Adrenal gland (tissue), 12 donors: ENCODE data around the gene GABPB2. TPM values are rescaled to one million over a fixed set of nuclear protein-coding genes. Genes with fewer than 3 reads are reported as not detected.
A peak's percentile ranks its signal among the peaks of the same experiment; 100 is the strongest.

Experiments
- DNase-seq, 7 donors: peaks; one replicate each; pipeline ENCODE4 v3.0.0-alpha.2; 2019 to 2020
- H3K27ac ChIP-seq, 5 donors: fragments of 200-600 bp; sonication (generic) in 4 of 5; 1 replicate in 3 of 5; 2 replicates in 2 of 5; pipeline versions ENCODE4 v1.5.1 to v1.8.0; 2016 to 2020; ENCODE audit warnings: mild to moderate bottlenecking in 1 of 5
- H3K27me3 ChIP-seq: fragments of 200-600 bp; 2 replicates; pipeline ENCODE4 v1.8.0; 2021
- H3K36me3 ChIP-seq, 2 donors: fragments of 200-600 bp; replicated peaks in 1 of 2; 1 replicate in 1 of 2; 2 replicates in 1 of 2; pipeline versions ENCODE4 v1.5.1 to v1.8.0; 2018 to 2022
- H3K4me1 ChIP-seq, 2 donors: fragments of 200-600 bp; replicated peaks in 1 of 2; 1 replicate in 1 of 2; 2 replicates in 1 of 2; pipeline versions ENCODE4 v1.5.1 to v1.8.0; 2018 to 2021
- H3K4me3 ChIP-seq, 4 donors: fragments of 200-600 bp; sonication (generic) in 3 of 4; one replicate each; pipeline ENCODE4 v1.5.1; 2016 to 2018
- H3K9me3 ChIP-seq, 3 donors: fragments of 200-600 bp; sonication (generic) in 1 of 3; replicated peaks in 1 of 3; 1 replicate in 2 of 3; 2 replicates in 1 of 3; pipeline versions ENCODE4 v1.5.1 to v1.8.0; 2016 to 2021
- CTCF ChIP-seq, 6 experiments: fragments of 450-650 bp in 4 of 6; fragments of 200-600 bp in 2 of 6; sonication (generic) in 1 of 6; IDR thresholded peaks; 1 replicate in 5 of 6; 2 replicates in 1 of 6; pipeline versions ENCODE4 v1.5.1 to v1.8.0; 2016 to 2021; ENCODE audit warnings: antibody characterized with exemption in 6 of 6, mild to moderate bottlenecking in 2 of 6, moderate library complexity in 1 of 6
- POLR2A ChIP-seq, 2 donors: fragments of 450-650 bp; IDR thresholded peaks; one replicate each; pipeline ENCODE4 v1.6.1; 2017; ENCODE audit warnings: antibody characterized with exemption in 2 of 2, mild to moderate bottlenecking in 2 of 2, moderate library complexity in 1 of 2
- WGBS, 4 donors: extraction: QIAGEN DNeasy Blood & Tissue Kit in 2 of 4; methylation state at CpG; one replicate each; pipeline versions ENCODE4 v1.1.5 to v1.1.7; 2013 to 2017; 5-methylcytosine and 5-hydroxymethylcytosine counted together
- intact Hi-C, 2 donors: fragments of 100-400 bp; cut with DNase I; formaldehyde crosslinking; loops; one replicate each; pipeline versions ENCODE4 v1.14.1 to v1.15.0; 2022 to 2023
- polyA plus RNA-seq, 3 donors: library from polyadenylated mRNA; stranded (reverse); fragments of 200-250 nt in 2 of 3; fragments of 350-450 nt in 1 of 3; fragmentation: Illumina TruSeq in 1 of 3; extraction: RNeasy Lipid Tissue Mini Kit (QIAGEN cat#74804) in 1 of 3; gene quantifications; one replicate each; pipeline ENCODE4 v1.2.3, GENCODE V29; 2013 to 2014
- total RNA-seq, 9 donors: library from RNA; depleted of rRNA in 4 of 9; stranded (reverse); fragments of >200 nt in 4 of 9; fragments of 120-200 nt in 1 of 9; fragmentation: NEBNext Ultra II Directional in 1 of 9; extraction: Animal tissue kit (Norgen Biotek cat#: 25700) in 1 of 9; gene quantifications; one replicate each; pipeline versions ENCODE4 v1.1.0 to v1.2.4, GENCODE V29; 2013 to 2023
- donor health status: healthy with polysubstance abuse.
- donor health status: Bipolar disorder and iron deficiency.
- donor health status: DM: yes; HTN: yes; CAD: no.
- donor health status: DM: no; HTN: no; CAD: no.
- donor health status: DM: no; HTN: no; CAD: no.
- donor health status: DM: yes; HTN: yes; CAD: no.

Gene GABPB2
- total and polyA plus RNA-seq, 12 donors = 8.3 to 37.1 (median 12.0) TPM

DNA sequence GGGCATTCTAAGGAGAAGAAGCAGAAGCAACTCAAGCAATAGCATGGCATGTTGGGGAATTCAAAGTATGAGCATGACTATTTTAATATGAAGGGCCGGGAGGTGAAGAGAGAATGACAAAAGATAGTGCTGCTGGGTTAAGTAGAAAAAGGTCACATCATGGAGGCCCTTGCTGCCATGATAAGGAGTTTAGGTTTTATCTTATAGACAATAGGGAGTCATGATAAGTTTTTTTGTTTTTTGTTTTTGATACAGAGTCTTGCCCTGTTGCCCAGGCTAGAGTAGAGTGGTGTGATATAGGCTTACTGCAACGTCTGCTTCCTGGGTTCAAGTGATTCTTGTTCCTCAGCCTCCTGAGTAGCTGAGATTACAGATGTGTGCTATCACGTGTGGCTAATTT, 31.0 kb upstream of the GABPB2 start:
- WGBS, 4 donors = 85 to 95% (median 91%) methylated on average over 3 of the region's 3 CpGs
- no peak for DNase-seq

DNA sequence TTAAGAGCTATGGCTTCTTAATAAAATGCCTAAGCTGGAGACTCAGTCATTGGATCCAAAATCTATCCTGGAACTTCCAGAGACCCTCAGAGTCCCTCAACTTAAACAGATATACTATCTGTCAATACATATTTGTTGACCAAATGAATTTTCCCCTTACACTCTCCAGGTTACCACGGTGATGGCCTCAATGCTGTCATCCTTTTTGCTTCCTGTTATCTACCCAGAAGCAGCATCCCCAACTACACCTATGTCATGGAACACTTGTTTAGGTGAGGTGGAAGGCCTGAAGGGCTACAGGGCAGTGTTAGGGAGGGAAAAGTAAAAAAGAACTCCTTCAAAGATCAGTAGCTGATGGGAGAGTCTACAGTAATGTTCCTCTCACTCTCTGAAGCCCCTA, 27.4 kb upstream of the GABPB2 start:
- no peaks in the 10 kb centered on the region for H3K36me3 ChIP-seq
- intact Hi-C loops = no loop called here
- DNase-seq = no peak
- H3K27me3 ChIP-seq = no peaks in the 10 kb centered on the region
- 79 to 96% (median 88%) methylated on average over 1 of the region's 1 CpG for WGBS, 4 donors
- no peak overlapping the region for H3K4me3 ChIP-seq
- peaks cover 4 to 5% of the 10 kb centered on the region in 2 donors for H3K4me1 ChIP-seq
- no peak for TF ChIP-seq CTCF (IDR thresholded peaks at IDR 0.05)
- TF ChIP-seq POLR2A (IDR thresholded peaks at IDR 0.05) = no peak
- H3K9me3 ChIP-seq = no peaks in the 10 kb centered on the region
- no peak overlapping the region for H3K27ac ChIP-seq

More for the DNA sequence above, 31.0 kb upstream of the GABPB2 start:
- Histone ChIP-seq H3K27me3 (no peaks in the 10 kb centered on the region), H3K4me3 (no peak overlapping the region), H3K4me1 (no peaks in the 10 kb centered on the region), H3K27ac (no peak overlapping the region), H3K9me3 (no peaks in the 10 kb centered on the region), H3K36me3 (no peaks in the 10 kb centered on the region)
- intact Hi-C loops = no loop called here
- TF ChIP-seq POLR2A (IDR thresholded peaks at IDR 0.05) (no peak), CTCF (IDR thresholded peaks at IDR 0.05) (no peak)

- Histone ChIP-seq H3K9me3 (no peaks in the 10 kb centered on the region), H3K4me1 (peaks cover 11 to 28% of the 10 kb centered on the region in 2 donors), H3K27me3 (no peaks in the 10 kb centered on the region), H3K27ac (peak within 1 kb of the TSS; percentile 43 to 95 (median 84)), H3K4me3 (peak within 1 kb of the TSS; percentile 65 to 92 (median 83)), H3K36me3 (peaks cover 0 to 13% of the 10 kb centered on the region in 2 donors)
- TF ChIP-seq POLR2A (IDR thresholded peaks at IDR 0.05) (peak in 1 of 2 donors; percentile 74), CTCF (IDR thresholded peaks at IDR 0.05) (no peak)
- peak; percentile 70 to 81 (median 72) for DNase-seq
- intact Hi-C loops = no loop called here
- 0 to 2% (median 1%) methylated on average over 9 to 29 of the region's 29 CpGs for WGBS, 4 donors
Observed at GRCh38 chr1:151047591-151047924, 23.0 kb upstream of the GABPB2 start, which contains the start of gene C1orf56. Gene C1orf56 (plus strand): TSS chr1:151047751. CDS start chr1:151047848, 97 bp downstream.

- Histone ChIP-seq H3K27ac (peak overlapping the region; percentile 43 to 95 (median 84)), H3K36me3 (peaks cover 0 to 18% of the 10 kb centered on the region in 2 donors), H3K27me3 (no peaks in the 10 kb centered on the region), H3K9me3 (no peaks in the 10 kb centered on the region), H3K4me3 (peak overlapping the region; percentile 65 to 92 (median 83)), H3K4me1 (peaks cover 11 to 28% of the 10 kb centered on the region in 2 donors)
- intact Hi-C loops = no loop called here
- TF ChIP-seq CTCF (IDR thresholded peaks at IDR 0.05) (peak in 2 of 6 experiments; percentile 24 to 50), POLR2A (IDR thresholded peaks at IDR 0.05) (peak in 1 of 2 donors; percentile 27)
- DNase-seq = peak; percentile 73 to 90 (median 79)
- 0 to 1% (median 0%) methylated on average over 19 to 48 of the region's 48 CpGs for WGBS, 4 donors
Observed at GRCh38 chr1:151047925-151048644, 22.5 kb upstream of the GABPB2 start.
